Panc1 (cell line): ENCODE data around the gene KIRREL3.

ENCODE experiments used
- POLR2AphosphoS5 ChIP-seq: IDR thresholded peaks from 2 replicates; pipeline ENCODE4 v1.6.1; 2012; ENCODE audit warnings: mild to moderate bottlenecking, low read depth, low read length, moderate library complexity
- TF ChIP-seq, protein P1 (sequence below), 2 experiments: IDR thresholded peaks; 2 replicates each; pipeline ENCODE4 v1.6.1; 2011 to 2012; ENCODE audit warnings: low read depth in 2 of 2, control low read depth in 1 of 2, low read length in 1 of 2, mild to moderate bottlenecking in 1 of 2, moderate library complexity in 1 of 2; ENCODE audit not compliant: insufficient read depth in 1 of 2
- TF ChIP-seq, protein P2 (sequence below): fragments of 450-650 bp; IDR thresholded peaks from 2 replicates; pipeline ENCODE4 v1.5.1; 2017; ENCODE audit warnings: mild to moderate bottlenecking

- TF ChIP-seq, protein P1, sequence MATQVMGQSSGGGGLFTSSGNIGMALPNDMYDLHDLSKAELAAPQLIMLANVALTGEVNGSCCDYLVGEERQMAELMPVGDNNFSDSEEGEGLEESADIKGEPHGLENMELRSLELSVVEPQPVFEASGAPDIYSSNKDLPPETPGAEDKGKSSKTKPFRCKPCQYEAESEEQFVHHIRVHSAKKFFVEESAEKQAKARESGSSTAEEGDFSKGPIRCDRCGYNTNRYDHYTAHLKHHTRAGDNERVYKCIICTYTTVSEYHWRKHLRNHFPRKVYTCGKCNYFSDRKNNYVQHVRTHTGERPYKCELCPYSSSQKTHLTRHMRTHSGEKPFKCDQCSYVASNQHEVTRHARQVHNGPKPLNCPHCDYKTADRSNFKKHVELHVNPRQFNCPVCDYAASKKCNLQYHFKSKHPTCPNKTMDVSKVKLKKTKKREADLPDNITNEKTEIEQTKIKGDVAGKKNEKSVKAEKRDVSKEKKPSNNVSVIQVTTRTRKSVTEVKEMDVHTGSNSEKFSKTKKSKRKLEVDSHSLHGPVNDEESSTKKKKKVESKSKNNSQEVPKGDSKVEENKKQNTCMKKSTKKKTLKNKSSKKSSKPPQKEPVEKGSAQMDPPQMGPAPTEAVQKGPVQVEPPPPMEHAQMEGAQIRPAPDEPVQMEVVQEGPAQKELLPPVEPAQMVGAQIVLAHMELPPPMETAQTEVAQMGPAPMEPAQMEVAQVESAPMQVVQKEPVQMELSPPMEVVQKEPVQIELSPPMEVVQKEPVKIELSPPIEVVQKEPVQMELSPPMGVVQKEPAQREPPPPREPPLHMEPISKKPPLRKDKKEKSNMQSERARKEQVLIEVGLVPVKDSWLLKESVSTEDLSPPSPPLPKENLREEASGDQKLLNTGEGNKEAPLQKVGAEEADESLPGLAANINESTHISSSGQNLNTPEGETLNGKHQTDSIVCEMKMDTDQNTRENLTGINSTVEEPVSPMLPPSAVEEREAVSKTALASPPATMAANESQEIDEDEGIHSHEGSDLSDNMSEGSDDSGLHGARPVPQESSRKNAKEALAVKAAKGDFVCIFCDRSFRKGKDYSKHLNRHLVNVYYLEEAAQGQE (IDR thresholded peaks at IDR 0.05; ENCODE audit: insufficient read depth in 1 of 2, low read depth in 2 of 2, low read length in 1 of 2): no peak
- TF ChIP-seq POLR2AphosphoS5: no peak
- TF ChIP-seq, protein P2, sequence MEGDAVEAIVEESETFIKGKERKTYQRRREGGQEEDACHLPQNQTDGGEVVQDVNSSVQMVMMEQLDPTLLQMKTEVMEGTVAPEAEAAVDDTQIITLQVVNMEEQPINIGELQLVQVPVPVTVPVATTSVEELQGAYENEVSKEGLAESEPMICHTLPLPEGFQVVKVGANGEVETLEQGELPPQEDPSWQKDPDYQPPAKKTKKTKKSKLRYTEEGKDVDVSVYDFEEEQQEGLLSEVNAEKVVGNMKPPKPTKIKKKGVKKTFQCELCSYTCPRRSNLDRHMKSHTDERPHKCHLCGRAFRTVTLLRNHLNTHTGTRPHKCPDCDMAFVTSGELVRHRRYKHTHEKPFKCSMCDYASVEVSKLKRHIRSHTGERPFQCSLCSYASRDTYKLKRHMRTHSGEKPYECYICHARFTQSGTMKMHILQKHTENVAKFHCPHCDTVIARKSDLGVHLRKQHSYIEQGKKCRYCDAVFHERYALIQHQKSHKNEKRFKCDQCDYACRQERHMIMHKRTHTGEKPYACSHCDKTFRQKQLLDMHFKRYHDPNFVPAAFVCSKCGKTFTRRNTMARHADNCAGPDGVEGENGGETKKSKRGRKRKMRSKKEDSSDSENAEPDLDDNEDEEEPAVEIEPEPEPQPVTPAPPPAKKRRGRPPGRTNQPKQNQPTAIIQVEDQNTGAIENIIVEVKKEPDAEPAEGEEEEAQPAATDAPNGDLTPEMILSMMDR: no peak
Observed at GRCh38 chr11:126627421-126627820, 373.1 kb downstream of the KIRREL3 start.
